GM19395 (cell line): ENCODE results near the gene SLC12A5.

Experiments
- ATAC-seq: cut with Tn5 transposase; IDR thresholded peaks from one replicate; pipeline ENCODE4 v1.9.1; 2021; ENCODE audit warnings: mild to moderate bottlenecking, moderate library complexity; ENCODE audit not compliant: unreplicated experiment

The SLC12A5 gene

GRCh38 chr20:46025376-46025783 is 3.6 kb upstream of the SLC12A5 start:
- no peak for ATAC-seq

GRCh38 chr20:46027245-46027853 is 1.7 kb upstream of the SLC12A5 start:
- no peak for ATAC-seq

- no peak for ATAC-seq
These were observed 905 bp upstream of the SLC12A5 start for GRCh38 chr20:46028110-46028509.

- ATAC-seq: no peak
These were observed 1.4 kb downstream of the SLC12A5 start for GRCh38 chr20:46030284-46031013.

GRCh38 chr20:46031014-46031569 is 2.1 kb downstream of the SLC12A5 start:
- no peak for ATAC-seq

GRCh38 chr20:46031701-46032254 is 2.8 kb downstream of the SLC12A5 start:
- no peak for ATAC-seq

GRCh38 chr20:46034039-46034438 is 5.0 kb downstream of the SLC12A5 start:
- ATAC-seq: no peak

- ATAC-seq: no peak
These were observed 6.2 kb downstream of the SLC12A5 start for GRCh38 chr20:46035253-46035652.

GRCh38 chr20:46035713-46036112 is 6.7 kb downstream of the SLC12A5 start:
- no peak for ATAC-seq

- ATAC-seq: no peak
These were observed 7.4 kb downstream of the SLC12A5 start for GRCh38 chr20:46036370-46036769.

- ATAC-seq: no peak
These were observed 8.0 kb downstream of the SLC12A5 start for GRCh38 chr20:46037036-46037435.

- no peak for ATAC-seq
These were observed 12.0 kb downstream of the SLC12A5 start for GRCh38 chr20:46040902-46041535.

- ATAC-seq: no peak
These were observed 14.5 kb downstream of the SLC12A5 start for GRCh38 chr20:46043556-46043955.

GRCh38 chr20:46044896-46045295 is 15.9 kb downstream of the SLC12A5 start:
- no peak for ATAC-seq

GRCh38 chr20:46046588-46047310 is 17.7 kb downstream of the SLC12A5 start:
- no peak for ATAC-seq

- no peak for ATAC-seq
These were observed 18.8 kb downstream of the SLC12A5 start for GRCh38 chr20:46047821-46048220.

- no peak for ATAC-seq
These were observed 20.2 kb downstream of the SLC12A5 start for GRCh38 chr20:46049190-46049589.

- no peak for ATAC-seq
These were observed 20.8 kb downstream of the SLC12A5 start for GRCh38 chr20:46049815-46050214.

- no peak for ATAC-seq
These were observed 21.4 kb downstream of the SLC12A5 start for GRCh38 chr20:46050444-46050843.

- ATAC-seq: no peak
These were observed 21.9 kb downstream of the SLC12A5 start for GRCh38 chr20:46050885-46051284.
